GM12874 (cell line): Measurements from ENCODE around the gene SPIN1.

Experiments
- CTCF ChIP-seq: IDR thresholded peaks from 2 replicates; pipeline ENCODE4 v1.5.1; 2011; ENCODE audit warnings: low read depth, mild to moderate bottlenecking, control low read depth, low read length, moderate library complexity; ENCODE audit not compliant: insufficient read depth

Gene SPIN1

GRCh38 chr9:88503845-88504764, 115.9 kb downstream of the SPIN1 start:
- TF ChIP-seq CTCF = no peak

- TF ChIP-seq CTCF = no peak
These were observed 120.1 kb downstream of the SPIN1 start for GRCh38 chr9:88508326-88508725.

GRCh38 chr9:88511906-88512305, 123.7 kb downstream of the SPIN1 start:
- no peak for TF ChIP-seq CTCF

GRCh38 chr9:88514247-88514646, 126.0 kb downstream of the SPIN1 start:
- no peak for TF ChIP-seq CTCF

- TF ChIP-seq CTCF = no peak
These were observed 133.1 kb downstream of the SPIN1 start for GRCh38 chr9:88521308-88521707.

- TF ChIP-seq CTCF = no peak
These were observed 134.1 kb downstream of the SPIN1 start for GRCh38 chr9:88522360-88522759.

- TF ChIP-seq CTCF = no peak
These were observed 134.8 kb downstream of the SPIN1 start for GRCh38 chr9:88523056-88523455.
